H9 (cell line): ENCODE data around the gene FAS. TPM values are rescaled to one million over a fixed set of nuclear protein-coding genes. Genes with fewer than 3 reads are reported as not detected.

Experiments
- DNase-seq: peaks from one replicate; pipeline ENCODE4 v3.0.0-alpha.2; 2017
- H2AFZ ChIP-seq: one replicate; pipeline ENCODE4 v1.6.1; 2013; ENCODE audit warnings: mild to moderate bottlenecking, low read length, control low read depth, moderate library complexity
- H2AK5ac ChIP-seq: 2 replicates; pipeline ENCODE4 v1.6.1; 2013; ENCODE audit warnings: low read length, control low read depth, mixed read lengths; ENCODE audit not compliant: insufficient read length
- H2BK120ac ChIP-seq: one replicate; pipeline ENCODE4 v1.6.1; 2013; ENCODE audit warnings: low read depth, mild to moderate bottlenecking, low read length, control low read depth, inconsistent platforms; ENCODE audit not compliant: poor library complexity, severe bottlenecking
- H2BK12ac ChIP-seq: 2 replicates; pipeline ENCODE4 v1.6.1; 2013; ENCODE audit warnings: low read length, control low read depth, mixed read lengths, low read depth; ENCODE audit not compliant: insufficient read length
- H2BK15ac ChIP-seq: 2 replicates; pipeline ENCODE4 v1.6.1; 2013; ENCODE audit warnings: low read depth, low read length, control low read depth
- H2BK20ac ChIP-seq: one replicate; pipeline ENCODE4 v1.6.1; 2013; ENCODE audit warnings: low read depth, mild to moderate bottlenecking, low read length, control low read depth, inconsistent platforms; ENCODE audit not compliant: poor library complexity, severe bottlenecking
- H2BK5ac ChIP-seq: 2 replicates; pipeline ENCODE4 v1.6.1; 2013; ENCODE audit warnings: low read length, control low read depth, mixed read lengths; ENCODE audit not compliant: insufficient read length
- H3K14ac ChIP-seq: 2 replicates; pipeline ENCODE4 v1.6.1; 2013; ENCODE audit warnings: low read length, control low read depth; ENCODE audit not compliant: insufficient read depth
- H3K18ac ChIP-seq: 2 replicates; pipeline ENCODE4 v1.6.1; 2013; ENCODE audit warnings: low read depth, mild to moderate bottlenecking, mixed read lengths, low read length, control low read depth; ENCODE audit not compliant: insufficient read length
- H3K23ac ChIP-seq: 2 replicates; pipeline ENCODE4 v1.6.1; 2013; ENCODE audit warnings: low read length, control low read depth, mixed read lengths, low read depth; ENCODE audit not compliant: insufficient read length
- H3K23me2 ChIP-seq: 2 replicates; pipeline ENCODE4 v1.6.1; 2013; ENCODE audit warnings: low read depth, mild to moderate bottlenecking, mixed read lengths, low read length, control low read depth; ENCODE audit not compliant: insufficient read length, poor library complexity, severe bottlenecking
- H3K27ac ChIP-seq: 2 replicates; pipeline ENCODE4 v1.5.1; 2013; ENCODE audit warnings: low read length, control low read depth, mixed read lengths, low read depth; ENCODE audit not compliant: insufficient read length
- H3K27me3 ChIP-seq: 2 replicates; pipeline ENCODE4 v1.6.1; 2013; ENCODE audit warnings: low read length, control low read depth, inconsistent platforms; ENCODE audit not compliant: insufficient read depth
- H3K4ac ChIP-seq: 2 replicates; pipeline ENCODE4 v1.6.1; 2013; ENCODE audit warnings: low read depth, mild to moderate bottlenecking, control low read depth, inconsistent platforms, low read length, moderate library complexity
- H3K4me1 ChIP-seq: 2 replicates; pipeline ENCODE4 v1.6.1; 2013; ENCODE audit warnings: low read length, control low read depth, inconsistent platforms; ENCODE audit not compliant: insufficient read depth
- H3K4me2 ChIP-seq: 2 replicates; pipeline ENCODE4 v1.6.1; 2013; ENCODE audit warnings: low read length, control low read depth, mixed read lengths; ENCODE audit not compliant: insufficient read length, insufficient read depth
- H3K56ac ChIP-seq: 2 replicates; pipeline ENCODE4 v1.6.1; 2013; ENCODE audit warnings: low read depth, mild to moderate bottlenecking, mixed read lengths, low read length, control low read depth; ENCODE audit not compliant: insufficient read length
- H3K79me1 ChIP-seq: 2 replicates; pipeline ENCODE4 v1.6.1; 2013; ENCODE audit warnings: low read depth, mild to moderate bottlenecking, moderate library complexity, low read length, control low read depth, inconsistent platforms; ENCODE audit not compliant: insufficient read depth, poor library complexity, severe bottlenecking
- H3K79me2 ChIP-seq: 2 replicates; pipeline ENCODE4 v1.6.1; 2013; ENCODE audit warnings: low read length, control low read depth, inconsistent platforms; ENCODE audit not compliant: insufficient read depth
- H3K9ac ChIP-seq: 2 replicates; pipeline ENCODE4 v1.6.1; 2013; ENCODE audit warnings: low read length, control low read depth, mixed read lengths; ENCODE audit not compliant: insufficient read length; ENCODE audit errors: extremely low read depth
- H3K9me3 ChIP-seq: one replicate; pipeline ENCODE4 v1.6.1; 2013; ENCODE audit warnings: low read depth, low read length, inconsistent platforms; ENCODE audit not compliant: control insufficient read depth
- H3T11ph ChIP-seq: one replicate; pipeline ENCODE4 v1.6.1; 2013; ENCODE audit warnings: mild to moderate bottlenecking, low read length, control low read depth, inconsistent platforms
- H4K20me1 ChIP-seq: one replicate; pipeline ENCODE4 v1.6.1; 2013; ENCODE audit not compliant: control insufficient read depth, insufficient read length, insufficient read depth
- H4K5ac ChIP-seq: 2 replicates; pipeline ENCODE4 v1.6.1; 2013; ENCODE audit warnings: low read depth, mild to moderate bottlenecking, mixed read lengths, low read length, control low read depth; ENCODE audit not compliant: insufficient read length
- H4K8ac ChIP-seq: replicated peaks from 2 replicates; pipeline ENCODE4 v1.6.1; 2013; ENCODE audit warnings: low read length, control low read depth, mixed read lengths, low read depth; ENCODE audit not compliant: insufficient read length
- H4K91ac ChIP-seq: 2 replicates; pipeline ENCODE4 v1.6.1; 2013; ENCODE audit warnings: low read depth, mild to moderate bottlenecking, moderate library complexity, mixed read lengths, low read length, control low read depth; ENCODE audit not compliant: insufficient read length
- H3K27ac Mint-ChIP-seq, 3 experiments: 2 replicates in 2 of 3; 3 replicates in 1 of 3; pipeline ENCODE4 v1.8.0; 2020 to 2021; ENCODE audit warnings: mixed read lengths in 3 of 3, mild to moderate bottlenecking in 1 of 3, moderate library complexity in 1 of 3
- H3K27me3 Mint-ChIP-seq: 2 replicates; pipeline ENCODE4 v1.8.0; 2021; ENCODE audit warnings: low read depth, mild to moderate bottlenecking, moderate library complexity, mixed read lengths
- H3K36me3 Mint-ChIP-seq, 3 experiments: 2 replicates in 2 of 3; 3 replicates in 1 of 3; pipeline ENCODE4 v1.8.0; 2020 to 2021; ENCODE audit warnings: low read depth in 3 of 3, mixed read lengths in 3 of 3; ENCODE audit not compliant: insufficient read depth in 1 of 3
- H3K4me1 Mint-ChIP-seq, 2 experiments: 2 replicates each; pipeline ENCODE4 v1.8.0; 2020; ENCODE audit warnings: mixed read lengths in 2 of 2
- H3K4me3 Mint-ChIP-seq, 2 experiments: 2 replicates in 1 of 2; 3 replicates in 1 of 2; pipeline ENCODE4 v1.8.0; 2020 to 2021; ENCODE audit warnings: mild to moderate bottlenecking in 2 of 2, mixed read lengths in 2 of 2, moderate library complexity in 1 of 2
- H3K9me3 Mint-ChIP-seq, 2 experiments: 2 replicates in 1 of 2; 3 replicates in 1 of 2; pipeline ENCODE4 v1.8.0; 2020; ENCODE audit warnings: mild to moderate bottlenecking in 2 of 2, mixed read lengths in 2 of 2, moderate library complexity in 1 of 2
- WGBS: extraction: QIAGEN DNeasy Blood & Tissue Kit; methylation state at CpG from one replicate; pipeline ENCODE4 v1.1.7; 2013; ENCODE audit warnings: missing lambda C conversion rate, low lambda C conversion rate, mixed read lengths; ENCODE audit not compliant: insufficient read length; ENCODE audit errors: extremely low coverage; 5-methylcytosine and 5-hydroxymethylcytosine counted together
- total RNA-seq: library from RNA; stranded (reverse); gene quantifications from 2 replicates; pipeline ENCODE4 v1.2.1, GENCODE V29; 2021
- TF ChIP-seq, protein P1 (sequence below): fragments of 200-600 bp; sonication (generic); conservative IDR thresholded peaks from 3 replicates; pipeline ENCODE4 v1.8.0; 2021; ENCODE audit warnings: antibody characterized with exemption, mild to moderate bottlenecking

The FAS gene
- total RNA-seq, 1 experiment from 2014 or later: 3.0 TPM

DNA sequence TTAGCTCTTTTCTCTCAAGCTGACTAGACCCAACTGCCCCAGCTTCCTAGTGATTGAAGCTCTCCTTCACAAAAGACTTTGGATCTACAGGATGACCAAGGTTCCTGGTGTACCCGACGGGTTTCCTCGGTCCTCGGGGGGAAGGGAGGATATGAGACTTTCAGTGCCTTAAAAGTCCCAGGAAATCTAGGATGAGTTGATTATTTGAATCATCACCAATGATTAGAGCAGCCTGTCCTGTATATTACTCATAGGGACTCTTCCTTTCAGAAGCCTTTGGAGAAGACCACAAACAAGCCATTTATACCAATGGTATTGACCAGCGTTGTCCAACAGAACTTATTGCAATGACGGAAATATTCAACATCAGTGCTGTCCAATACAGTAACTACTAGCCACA is 31.9 kb upstream of the FAS start:
- Histone ChIP-seq H3K4ac (no peak overlapping the region), H4K20me1 (no peaks in the 10 kb centered on the region), H4K5ac (no peak overlapping the region), H3K27ac (no peak overlapping the region), H2AK5ac (no peak overlapping the region), H2BK15ac (no peak overlapping the region), H3K79me1 (no peaks in the 10 kb centered on the region), H3K56ac (no peak overlapping the region), H3K18ac (no peak overlapping the region), H3K9ac (no peak overlapping the region), H3K9me3 (no peaks in the 10 kb centered on the region), H4K91ac (no peak overlapping the region), H3K23ac (no peak overlapping the region), H2AFZ (no peak overlapping the region), H2BK20ac (no peak overlapping the region), H3K27me3 (no peaks in the 10 kb centered on the region), H3K79me2 (no peaks in the 10 kb centered on the region), H3K23me2 (no peaks in the 10 kb centered on the region), H2BK12ac (no peak overlapping the region), H3K4me2 (no peak overlapping the region), H3T11ph (no peak overlapping the region), H2BK120ac (no peak overlapping the region), H2BK5ac (no peak overlapping the region), H4K8ac (no peak overlapping the region), H3K14ac (no peak overlapping the region), H3K4me1 (no peaks in the 10 kb centered on the region)
- Mint-ChIP-seq H3K9me3 (no peaks in the 10 kb centered on the region), H3K36me3 (no peaks in the 10 kb centered on the region), H3K27ac (no peak overlapping the region), H3K4me3 (no peak overlapping the region), H3K4me1 (peaks cover 0 to under 1% of the 10 kb centered on the region in 2 experiments; a peak in 3 of 4 replicates), H3K27me3 (no peaks in the 10 kb centered on the region)
- no CpG with 5 or more reads among the region's 6 CpGs for WGBS
- TF ChIP-seq, protein P1, sequence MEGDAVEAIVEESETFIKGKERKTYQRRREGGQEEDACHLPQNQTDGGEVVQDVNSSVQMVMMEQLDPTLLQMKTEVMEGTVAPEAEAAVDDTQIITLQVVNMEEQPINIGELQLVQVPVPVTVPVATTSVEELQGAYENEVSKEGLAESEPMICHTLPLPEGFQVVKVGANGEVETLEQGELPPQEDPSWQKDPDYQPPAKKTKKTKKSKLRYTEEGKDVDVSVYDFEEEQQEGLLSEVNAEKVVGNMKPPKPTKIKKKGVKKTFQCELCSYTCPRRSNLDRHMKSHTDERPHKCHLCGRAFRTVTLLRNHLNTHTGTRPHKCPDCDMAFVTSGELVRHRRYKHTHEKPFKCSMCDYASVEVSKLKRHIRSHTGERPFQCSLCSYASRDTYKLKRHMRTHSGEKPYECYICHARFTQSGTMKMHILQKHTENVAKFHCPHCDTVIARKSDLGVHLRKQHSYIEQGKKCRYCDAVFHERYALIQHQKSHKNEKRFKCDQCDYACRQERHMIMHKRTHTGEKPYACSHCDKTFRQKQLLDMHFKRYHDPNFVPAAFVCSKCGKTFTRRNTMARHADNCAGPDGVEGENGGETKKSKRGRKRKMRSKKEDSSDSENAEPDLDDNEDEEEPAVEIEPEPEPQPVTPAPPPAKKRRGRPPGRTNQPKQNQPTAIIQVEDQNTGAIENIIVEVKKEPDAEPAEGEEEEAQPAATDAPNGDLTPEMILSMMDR: no peak
- no peak for DNase-seq
